Activated naive CD4-positive, alpha-beta T cell (primary cell): ENCODE measurements around the gene CNIH3.
"Not testable (repeated sequence)": the region's sequence is repeated elsewhere in the genome, so short reads cannot be mapped to it uniquely, and the experiment has no call there.

ENCODE experiments used
- DNase-seq, 4 experiments: peaks; one replicate each; lab custom pipeline; 2025; lab: John Stamatoyannopoulos, UW

Gene CNIH3

DNA sequence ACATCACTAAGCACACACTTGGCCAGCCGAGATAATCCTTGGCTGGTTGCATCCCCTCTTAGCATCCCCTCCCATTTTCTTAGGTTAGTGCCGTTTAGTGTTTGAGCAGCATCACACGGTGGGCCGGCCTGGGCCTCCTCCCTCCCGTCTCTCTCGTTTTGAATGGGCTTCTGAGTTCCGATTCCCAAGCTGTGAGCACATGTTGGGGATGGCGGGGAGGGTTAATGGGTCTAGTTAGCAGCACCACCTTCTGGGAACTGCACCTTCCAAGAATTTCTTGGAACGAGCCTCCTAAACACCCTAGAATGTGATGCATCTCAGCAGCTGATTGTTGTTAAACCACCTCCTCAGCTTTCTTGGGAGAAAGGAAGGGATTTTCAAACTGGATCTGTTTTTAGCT is 73.3 kb downstream of the CNIH3 start:
- no peak for DNase-seq

DNA sequence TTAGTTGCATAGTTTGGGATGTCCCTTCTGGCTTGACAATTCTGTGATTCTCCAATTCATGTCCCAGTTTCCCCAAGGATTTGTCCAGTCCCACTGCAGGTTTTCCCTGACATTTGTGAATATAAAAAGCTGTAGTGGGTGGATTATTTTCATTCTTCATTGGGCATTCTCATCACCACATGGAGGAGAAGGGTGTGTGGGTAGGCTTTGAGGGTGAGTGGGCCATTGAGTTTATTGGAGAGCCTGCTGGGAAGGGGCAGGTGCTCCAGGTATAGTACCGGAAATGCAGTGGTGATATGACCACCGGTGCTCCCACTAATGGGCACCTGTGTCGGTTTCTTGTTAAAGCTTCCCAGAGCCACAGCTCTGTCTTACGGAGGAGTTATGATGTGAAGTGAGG is 74.5 kb downstream of the CNIH3 start:
- no peak for DNase-seq

DNA sequence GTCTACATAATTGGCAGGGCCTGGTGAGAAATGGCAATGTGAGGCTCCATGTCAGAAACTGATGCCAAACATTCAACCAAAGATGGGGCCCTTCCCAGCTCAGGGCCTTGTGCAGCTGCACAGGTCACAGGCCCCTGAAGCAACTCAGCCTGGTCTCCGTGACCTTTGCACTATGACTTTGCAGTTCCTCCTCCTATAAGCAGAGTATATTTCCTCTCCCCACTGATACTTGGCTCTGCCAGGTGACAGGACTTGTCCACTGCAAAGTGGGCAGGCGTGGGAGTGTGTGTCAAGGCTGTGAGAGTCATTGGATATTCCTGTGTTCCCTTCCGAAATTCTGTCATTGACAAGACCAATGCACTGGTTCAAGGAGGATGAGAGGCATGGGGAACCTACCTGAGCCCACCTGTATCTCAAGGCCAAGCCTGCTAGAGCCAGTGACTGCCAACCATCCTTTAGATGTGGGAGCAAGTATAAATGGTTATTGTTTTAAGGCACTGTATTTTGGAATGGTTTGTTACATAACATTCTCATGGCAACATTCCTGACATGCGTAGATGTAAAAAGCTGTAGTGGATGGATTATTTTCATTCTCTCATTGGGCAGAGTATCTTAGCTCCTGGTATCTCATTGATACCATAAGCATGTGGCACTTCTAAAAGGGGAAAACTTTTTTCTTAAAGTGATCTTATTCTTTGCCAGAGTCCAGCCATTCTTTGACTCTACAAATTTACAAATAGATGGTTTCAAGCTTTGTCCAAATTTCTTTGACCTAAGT is 75.2 kb downstream of the CNIH3 start:
- no peak for DNase-seq

DNA sequence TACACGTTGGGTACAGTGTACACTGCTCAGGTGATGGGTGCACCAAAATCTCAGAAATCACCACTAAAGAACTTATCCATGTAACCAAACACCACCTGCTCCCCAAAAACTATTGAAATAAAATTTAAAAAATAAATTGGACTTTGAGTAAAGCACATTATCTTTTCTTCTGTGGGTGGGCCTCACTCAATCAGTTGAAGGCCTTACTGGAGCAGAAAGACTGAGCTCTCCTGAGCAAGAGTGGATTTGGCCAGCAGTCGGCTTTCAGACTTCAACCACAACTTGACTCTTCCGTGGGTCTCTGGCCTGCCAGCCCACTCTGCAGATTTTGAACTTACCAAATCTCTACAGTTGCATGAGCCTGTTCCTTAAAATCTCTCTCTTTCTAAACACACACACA is 78.9 kb downstream of the CNIH3 start:
- DNase-seq: no peak

DNA sequence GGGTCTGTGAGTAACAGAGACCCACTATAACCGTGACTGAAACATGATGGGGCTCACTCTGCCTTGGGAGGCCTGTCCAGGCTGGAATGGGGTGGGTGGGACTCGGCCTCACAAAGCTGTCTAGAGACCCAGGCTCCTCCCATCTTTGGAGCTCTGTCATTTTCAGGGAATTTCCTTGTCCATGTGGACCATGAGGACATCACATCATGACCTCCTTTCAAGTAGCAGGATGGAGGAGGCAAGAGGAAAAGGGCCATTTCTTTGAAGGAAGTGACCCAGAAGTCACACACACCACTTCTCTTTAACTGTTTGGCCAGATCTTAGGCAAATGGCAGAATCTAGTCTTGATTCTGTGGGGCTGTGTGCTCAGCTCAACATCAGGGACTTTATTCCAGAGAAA is 79.9 kb downstream of the CNIH3 start:
- no peak for DNase-seq

DNA sequence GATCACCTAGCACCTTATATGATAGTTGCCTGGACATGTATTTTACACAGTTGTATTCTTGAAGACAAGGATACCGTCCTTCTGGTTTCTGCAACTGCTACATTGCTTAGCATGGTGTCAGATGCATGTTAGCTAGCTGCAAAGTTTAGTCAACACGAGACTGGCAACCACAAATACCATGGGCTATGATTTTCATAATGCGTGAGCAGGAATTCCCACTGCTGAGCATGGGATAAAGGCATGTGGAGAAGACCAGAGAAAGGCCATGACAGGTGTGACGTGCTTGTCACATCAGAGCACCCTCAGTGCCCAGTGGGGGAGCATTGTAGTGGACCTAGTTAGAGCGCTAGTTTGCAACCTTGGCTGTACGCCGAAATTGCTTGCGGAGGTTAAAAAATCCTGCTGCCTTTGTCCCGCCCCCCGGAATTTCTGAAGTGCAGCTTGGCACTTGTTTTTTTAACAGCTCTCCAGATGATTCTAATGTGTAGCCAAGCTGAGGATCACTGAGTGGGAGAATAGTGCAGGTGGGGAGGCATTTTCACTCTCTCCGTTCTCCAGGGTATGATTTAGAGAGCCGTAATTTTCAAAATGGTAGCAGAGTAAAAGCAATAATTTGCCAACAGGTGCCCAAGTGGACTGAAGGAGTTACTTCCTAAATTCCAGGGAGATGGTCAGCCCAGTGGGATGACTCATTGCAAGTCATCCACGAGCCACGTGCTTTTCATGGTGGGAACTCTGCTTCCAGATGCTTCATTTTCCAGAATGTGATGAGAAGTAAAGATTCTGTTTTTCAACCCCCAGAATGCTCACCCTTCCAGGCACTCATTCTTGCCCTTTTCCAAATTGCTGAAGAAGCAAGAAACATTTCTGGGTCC is 81.0 kb downstream of the CNIH3 start:
- DNase-seq: no peak

DNA sequence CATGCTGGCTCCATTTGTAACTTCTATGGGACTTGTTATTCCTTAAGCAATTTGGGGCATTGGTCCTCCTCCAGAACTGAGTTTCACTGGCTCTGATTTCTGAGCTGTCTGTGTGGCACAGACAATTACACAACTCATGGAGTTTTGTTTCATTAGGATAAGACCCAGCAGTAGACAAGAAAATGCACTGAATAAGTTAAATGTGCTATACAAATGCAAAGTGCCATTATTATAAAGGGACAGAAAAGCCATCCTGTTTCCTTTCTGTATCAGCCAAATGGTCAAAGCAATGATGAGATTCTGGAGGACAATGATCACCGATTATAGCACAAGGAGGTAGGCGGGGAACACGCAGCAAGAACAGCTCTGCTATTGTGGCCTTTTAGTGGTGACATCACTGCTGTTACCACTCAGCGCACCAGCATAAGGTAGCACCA is 81.9 kb downstream of the CNIH3 start:
- DNase-seq: no peak

DNA sequence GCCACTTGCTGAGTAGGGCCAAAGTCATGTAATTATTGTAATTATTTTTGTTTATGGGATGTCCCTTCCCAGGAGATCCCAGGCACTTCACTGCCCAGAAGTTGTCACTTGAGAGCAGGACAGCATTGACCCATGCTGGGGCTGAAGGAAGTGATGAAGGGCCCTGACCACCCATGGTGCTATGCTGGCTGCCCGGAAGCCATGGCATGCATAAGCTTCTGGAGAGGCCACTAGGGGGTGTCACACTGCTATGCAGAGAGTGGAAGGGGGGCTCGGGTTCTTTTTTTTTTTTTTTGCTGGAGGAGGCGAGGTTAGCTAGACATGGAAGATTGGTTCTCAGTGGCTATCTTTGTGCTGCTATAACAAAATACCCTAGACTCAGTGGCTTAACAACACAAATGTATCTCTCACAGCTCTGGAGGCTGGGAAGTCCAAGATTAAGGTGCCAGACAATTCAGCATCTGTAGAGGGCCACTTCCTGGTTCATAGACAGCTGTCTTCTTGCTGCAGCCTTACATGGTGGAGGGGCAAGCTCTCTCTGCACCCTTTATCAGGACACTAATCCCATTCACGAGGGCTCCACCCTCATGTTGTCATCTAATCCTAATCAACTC is 84.9 kb downstream of the CNIH3 start:
- no peak for DNase-seq

DNA sequence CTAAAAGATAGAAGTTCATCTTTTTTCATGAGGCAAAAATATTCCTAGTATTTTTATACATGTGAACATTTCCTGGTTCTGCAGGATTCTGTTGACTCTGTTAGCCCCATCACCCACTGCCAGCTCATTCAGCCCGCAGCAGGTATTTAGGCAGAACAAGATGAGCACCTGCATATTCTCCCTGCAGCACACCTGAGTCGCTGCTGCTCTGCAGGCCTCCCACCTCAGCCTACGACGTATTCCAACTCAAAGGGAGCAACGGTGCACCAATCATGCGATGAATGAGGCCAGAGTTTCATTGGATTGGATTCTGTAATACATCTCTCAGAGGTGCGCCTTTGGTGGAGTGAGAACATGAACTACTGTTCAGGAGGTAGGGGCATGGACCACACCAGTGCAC is 87.6 kb downstream of the CNIH3 start:
- DNase-seq: no peak

DNA sequence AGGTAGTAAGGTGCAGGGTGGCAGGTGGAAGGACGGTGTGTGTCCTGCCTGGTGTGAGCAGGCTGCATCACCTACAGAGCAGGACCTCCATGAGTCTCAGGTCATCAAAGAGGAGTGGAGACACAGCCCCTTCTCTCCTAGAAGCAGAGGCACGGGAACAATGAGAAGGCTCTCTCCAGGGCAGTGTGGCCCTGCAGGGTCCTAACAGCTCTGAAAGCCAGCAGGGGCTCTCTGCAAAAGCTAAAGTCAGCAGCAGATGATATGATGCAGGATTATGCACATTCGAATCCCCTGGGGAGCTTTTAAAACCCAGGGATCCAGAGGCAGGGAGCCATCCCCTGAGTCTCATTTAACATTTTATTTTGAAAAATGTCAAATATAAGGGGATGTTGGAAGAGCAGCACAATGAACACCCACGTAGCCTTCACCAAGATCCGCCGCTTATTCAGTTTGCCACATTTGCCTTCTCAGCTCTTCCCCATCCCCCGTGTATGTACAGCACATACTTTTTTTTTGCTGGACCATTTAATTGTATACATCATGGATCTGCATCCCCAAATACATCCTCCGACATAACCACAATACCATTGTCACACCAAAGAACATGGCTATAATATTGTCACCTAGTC is 88.1 kb downstream of the CNIH3 start:
- no peak for DNase-seq

DNA sequence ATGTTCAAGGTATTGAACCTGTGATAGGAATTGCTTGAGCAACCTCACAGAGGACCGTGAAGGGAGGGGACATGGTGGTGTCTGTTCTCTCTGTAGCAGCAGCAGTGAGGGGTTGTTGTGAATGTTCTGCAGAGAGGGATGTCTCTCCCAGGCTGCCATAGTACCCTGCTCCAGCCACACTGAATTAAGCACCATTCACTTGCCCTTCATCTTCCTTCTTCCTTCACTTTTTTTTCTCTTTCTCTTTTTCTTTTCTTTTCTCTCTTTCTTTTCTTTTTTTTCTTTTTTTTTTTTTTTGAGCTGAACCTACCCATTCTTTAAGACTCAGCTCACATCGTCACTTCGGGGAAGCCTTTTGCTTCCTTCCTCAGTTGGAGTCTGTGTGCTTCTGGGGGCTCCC is 89.5 kb downstream of the CNIH3 start:
- DNase-seq: no peak

DNA sequence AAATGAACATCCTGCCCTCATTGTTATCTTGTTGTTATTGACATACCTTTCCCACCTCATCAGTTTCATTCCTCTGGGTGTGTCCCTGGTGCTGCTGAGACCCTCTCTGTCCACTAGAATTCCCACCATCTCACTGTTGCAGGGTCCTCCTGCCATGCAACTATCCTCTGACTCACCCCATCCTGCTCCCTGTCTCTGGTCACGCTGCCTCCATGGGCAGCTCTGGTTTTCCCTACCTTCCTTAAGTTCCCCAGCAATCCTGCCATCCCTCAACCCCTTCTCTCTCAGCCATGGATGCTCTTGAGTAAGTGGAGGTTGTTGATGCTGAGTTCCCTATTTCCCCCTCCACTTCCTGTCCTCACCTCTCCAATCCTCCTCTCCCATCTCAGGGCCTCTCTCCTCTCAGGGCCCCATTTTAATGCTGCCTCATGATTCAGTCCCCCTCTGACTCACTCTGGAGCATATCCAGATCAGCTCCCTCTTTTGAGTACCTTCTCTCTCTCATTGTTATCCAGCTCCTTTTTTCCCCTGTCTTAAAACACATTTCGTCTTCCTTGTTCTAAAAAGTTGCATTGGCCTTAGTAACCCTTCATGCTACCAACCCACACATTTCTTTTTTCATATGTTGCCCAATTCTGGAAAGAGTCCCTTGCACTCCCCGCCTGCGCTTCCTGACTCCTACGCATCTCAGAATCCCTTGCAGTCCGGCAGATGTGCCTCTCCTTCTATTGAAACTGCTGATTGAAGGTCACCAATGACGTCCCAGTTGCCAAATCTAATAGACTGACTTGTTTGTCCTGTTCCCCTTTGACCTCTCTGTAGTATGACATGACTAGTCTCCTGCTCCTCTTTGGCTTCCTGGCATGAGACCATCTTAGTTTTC is 92.0 kb downstream of the CNIH3 start:
- DNase-seq: no peak

DNA sequence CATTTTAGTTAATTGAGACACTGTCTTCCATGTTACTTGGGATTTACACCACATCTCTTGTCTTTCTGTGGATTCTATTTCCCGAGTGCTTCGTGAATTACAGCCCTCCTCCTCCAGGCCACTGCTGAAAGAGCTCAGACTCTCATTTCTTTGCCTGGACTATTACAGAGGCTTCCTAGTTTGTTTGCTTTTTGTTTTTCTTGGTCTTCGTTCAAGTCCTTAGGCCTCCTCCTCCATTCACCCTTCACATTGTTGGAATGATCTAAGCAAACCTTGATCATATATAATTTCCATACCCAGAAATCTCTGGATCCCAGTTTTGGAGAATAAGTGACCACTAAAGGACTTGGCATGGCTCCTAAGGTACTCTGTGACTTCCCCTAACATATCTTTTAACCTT is 94.1 kb downstream of the CNIH3 start:
- DNase-seq: no peak

DNA sequence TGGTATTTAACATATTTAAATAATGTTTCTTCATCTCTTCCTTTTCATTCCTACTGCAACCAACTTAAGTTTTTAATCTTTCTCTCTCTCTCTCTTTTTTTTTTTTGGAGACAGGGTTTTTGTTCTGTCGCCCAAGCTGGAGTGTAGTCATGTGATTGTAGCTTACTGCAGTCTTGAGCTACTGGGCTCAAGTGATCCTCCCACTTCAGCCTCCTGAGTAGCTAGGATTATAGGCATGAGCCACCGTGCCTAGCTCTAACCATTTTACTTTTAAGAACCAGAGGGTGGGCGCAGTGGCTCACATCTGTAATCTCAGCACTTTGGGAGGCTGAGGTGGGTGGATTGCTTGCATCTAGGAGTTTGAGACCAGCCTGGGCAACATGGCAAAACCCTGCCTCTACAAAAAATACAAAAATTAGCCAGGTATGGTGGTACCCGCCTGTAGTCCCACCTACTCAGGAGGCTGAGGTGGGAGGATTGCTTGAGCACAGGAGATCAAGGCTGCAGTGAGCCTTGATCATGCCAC is 95.2 kb downstream of the CNIH3 start:
- DNase-seq: not testable (repeated sequence)

DNA sequence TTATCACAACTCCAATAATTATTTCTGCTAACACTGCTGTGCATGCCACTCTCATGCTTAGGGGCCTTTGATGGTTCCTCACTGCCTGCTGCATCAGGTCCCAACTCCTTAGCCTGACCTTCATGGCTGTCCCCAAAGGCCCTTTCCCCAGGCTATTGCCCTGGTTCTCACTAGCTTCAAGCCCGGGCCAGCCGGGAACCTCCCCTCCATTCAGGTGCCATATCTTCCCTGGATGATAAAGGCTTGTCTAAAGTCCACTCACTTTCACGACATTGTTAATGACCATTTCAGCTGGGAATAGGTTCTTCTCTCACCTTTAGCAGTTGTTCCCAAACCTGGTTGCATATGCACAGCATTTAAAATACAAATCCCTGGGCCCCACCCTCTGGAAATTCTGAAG is 95.8 kb downstream of the CNIH3 start:
- no peak for DNase-seq

DNA sequence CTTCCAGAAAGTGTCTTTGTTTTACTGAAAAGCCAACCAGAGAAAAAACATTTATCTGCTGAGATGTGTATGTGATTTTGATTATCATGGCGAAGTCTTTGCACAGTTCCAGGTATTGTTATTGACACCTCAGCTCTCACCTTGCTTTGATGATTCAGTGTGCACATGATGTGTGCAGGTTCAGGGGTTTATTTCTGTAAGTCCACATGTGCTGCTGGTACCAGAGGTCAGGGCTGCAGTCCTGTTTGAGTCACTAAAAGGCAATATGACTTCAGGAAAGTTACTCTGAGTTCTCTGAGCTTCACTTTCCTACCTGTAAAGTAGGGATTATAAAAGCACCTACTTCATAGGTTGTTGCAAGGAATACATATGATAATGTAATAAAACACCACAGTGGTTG is 97.1 kb downstream of the CNIH3 start:
- DNase-seq: no peak

DNA sequence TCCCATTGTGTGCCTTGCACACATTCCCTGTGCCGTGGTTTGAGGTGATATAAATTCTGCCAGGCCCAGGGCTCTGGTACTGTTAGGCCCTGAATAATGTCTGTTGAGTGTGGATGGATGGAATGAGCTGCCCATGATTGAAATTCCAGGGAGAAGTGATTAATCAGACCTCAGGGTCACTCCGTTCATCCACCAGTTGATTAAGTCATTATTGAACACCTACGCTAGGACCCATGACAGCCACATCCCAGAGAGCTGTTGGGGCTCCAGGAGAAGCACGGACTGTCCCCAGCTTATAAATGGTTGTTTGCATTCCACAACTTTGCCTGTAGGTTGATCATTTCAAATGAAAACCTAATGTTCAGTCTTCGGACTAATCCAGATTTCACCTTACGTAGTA is 98.4 kb downstream of the CNIH3 start:
- DNase-seq: no peak

DNA sequence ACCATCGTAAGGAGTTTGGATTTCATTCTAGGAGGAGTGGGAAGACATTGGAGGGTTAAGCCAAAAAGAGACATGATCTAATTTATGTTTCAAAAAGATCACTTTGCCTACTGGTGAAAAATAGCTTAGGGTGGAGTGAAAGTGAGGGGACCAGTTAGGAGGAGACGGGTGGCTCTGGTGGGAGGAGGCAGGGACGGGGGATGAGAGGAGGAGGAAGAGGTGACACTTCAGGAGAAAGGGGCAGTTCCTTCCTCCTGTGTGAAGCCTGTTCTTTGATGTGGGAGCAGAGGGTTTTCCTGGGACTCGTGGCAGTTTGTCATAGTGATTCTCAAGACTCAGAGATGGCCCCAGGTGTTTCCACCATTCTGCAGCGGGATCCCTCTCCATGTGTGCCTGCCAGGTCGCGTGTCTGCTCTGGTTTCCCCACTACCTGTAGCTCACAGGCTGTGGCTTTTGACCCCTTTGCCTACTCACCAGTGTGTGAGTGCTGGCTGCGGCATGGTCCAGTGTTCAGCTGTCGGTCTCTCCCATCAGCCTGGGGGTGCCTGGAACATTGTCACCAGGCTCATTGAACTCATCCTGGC is 102.4 kb downstream of the CNIH3 start:
- DNase-seq: no peak

DNA sequence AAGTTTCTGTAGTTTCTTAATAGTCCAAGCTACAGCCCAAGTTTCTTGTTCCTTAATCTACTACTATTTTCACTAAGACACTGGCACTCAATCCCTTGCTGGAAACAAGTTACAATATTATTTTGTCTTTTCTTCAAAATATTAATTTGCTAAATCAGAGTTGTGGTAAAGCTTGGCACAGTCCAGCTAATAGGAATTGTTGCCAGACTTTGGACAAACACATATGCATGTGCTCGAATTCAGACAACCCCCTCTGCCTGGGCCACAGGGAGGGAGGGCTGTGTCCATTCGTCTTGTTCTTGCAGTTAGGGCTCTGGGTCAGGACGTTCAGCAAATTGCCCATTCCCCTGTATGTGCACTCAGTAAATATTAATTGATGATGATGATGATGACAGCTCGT is 103.6 kb downstream of the CNIH3 start:
- DNase-seq: no peak

DNA sequence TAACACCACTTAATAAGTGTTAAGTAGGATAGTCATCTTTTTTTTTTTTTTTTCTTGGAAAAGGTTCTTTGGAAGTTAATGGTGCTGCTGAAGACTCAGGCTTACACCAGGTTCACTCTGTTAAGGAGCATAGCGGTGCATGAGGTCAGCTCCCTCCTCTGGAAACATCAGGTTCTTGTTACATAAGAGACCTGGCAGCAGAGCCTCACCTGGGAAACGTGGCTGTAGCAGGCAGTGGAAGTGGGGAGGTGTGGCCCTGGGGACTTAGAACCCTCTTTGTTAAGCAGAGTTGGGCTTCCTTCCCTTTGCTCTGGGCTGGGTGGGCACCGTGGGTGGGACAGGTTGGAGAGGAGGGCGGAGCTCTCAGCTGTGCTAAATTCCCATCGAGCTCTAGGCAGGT is 104.1 kb downstream of the CNIH3 start:
- DNase-seq: no peak

DNA sequence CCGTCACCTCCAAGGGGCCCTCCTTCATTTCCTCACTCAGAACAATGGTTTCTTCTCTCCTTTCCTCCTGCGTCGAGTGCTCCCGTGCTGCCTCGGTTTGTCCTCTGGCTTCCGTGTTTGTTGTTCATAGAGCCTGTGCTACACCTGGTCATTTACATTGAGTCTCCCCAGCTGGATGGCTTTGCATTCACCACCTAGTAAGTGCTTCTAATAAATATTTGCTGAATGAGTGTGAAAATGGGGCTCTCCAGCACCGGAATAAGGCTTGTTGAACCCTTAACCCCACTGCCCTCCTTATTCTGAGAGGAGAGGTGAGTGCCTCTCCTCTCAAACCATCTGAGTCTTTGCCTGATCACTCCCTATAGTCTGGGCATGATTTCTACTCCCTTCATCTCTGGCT is 104.9 kb downstream of the CNIH3 start:
- DNase-seq: no peak
